WTC11 (cell line): Measurements from ENCODE around the gene USH1G.

ENCODE experiments used
- CTCF ChIP-seq: fragments of 200-600 bp; IDR thresholded peaks from 2 replicates; pipeline ENCODE4 v1.8.0; 2022; ENCODE audit warnings: antibody characterized with exemption
- E2F5 ChIP-seq: sonication (generic); formaldehyde crosslinking; IDR thresholded peaks from 2 replicates; pipeline ENCODE4 v1.8.1; 2022; ENCODE audit warnings: mild to moderate bottlenecking, moderate library complexity, missing genetic modification reagents
- ETV6 ChIP-seq: sonication (generic); formaldehyde crosslinking; IDR thresholded peaks from 2 replicates; pipeline ENCODE4 v1.8.1; 2022; ENCODE audit warnings: mild to moderate bottlenecking, missing genetic modification reagents
- FOXK1 ChIP-seq: sonication (generic); formaldehyde crosslinking; IDR thresholded peaks from 2 replicates; pipeline ENCODE4 v1.8.0; 2022; ENCODE audit warnings: mild to moderate bottlenecking, moderate library complexity, missing genetic modification reagents
- GRHL2 ChIP-seq: fragments of 250-450 bp; sonication (Bioruptor Pico); IDR thresholded peaks from 2 replicates; pipeline ENCODE4 v1.8.0; 2022; ENCODE audit warnings: mild to moderate bottlenecking, moderate library complexity; ENCODE audit not compliant: insufficient replicate concordance, severe bottlenecking
- HMGXB4 ChIP-seq: sonication (generic); formaldehyde crosslinking; IDR thresholded peaks from 2 replicates; pipeline ENCODE4 v1.8.1; 2023; ENCODE audit warnings: mild to moderate bottlenecking, moderate library complexity, missing genetic modification reagents
- JUN ChIP-seq: sonication (generic); formaldehyde crosslinking; IDR thresholded peaks from 2 replicates; pipeline ENCODE4 v1.8.0; 2023; ENCODE audit warnings: mild to moderate bottlenecking, missing genetic modification reagents
- MAX ChIP-seq: sonication (generic); formaldehyde crosslinking; IDR thresholded peaks from 2 replicates; pipeline ENCODE4 v1.8.0; 2022; ENCODE audit warnings: mild to moderate bottlenecking, missing genetic modification reagents
- NFYB ChIP-seq: sonication (generic); formaldehyde crosslinking; conservative IDR thresholded peaks from 2 replicates; pipeline ENCODE4 v1.8.0; 2022; ENCODE audit warnings: low read depth, missing genetic modification reagents
- PRDM15 ChIP-seq: sonication (generic); formaldehyde crosslinking; IDR thresholded peaks from 2 replicates; pipeline ENCODE4 v1.8.0; 2022; ENCODE audit warnings: missing genetic modification reagents
- SP1 ChIP-seq: sonication (generic); formaldehyde crosslinking; conservative IDR thresholded peaks from 2 replicates; pipeline ENCODE4 v1.8.1; 2022; ENCODE audit warnings: missing genetic modification reagents
- USF1 ChIP-seq: sonication (generic); formaldehyde crosslinking; IDR thresholded peaks from 2 replicates; pipeline ENCODE4 v1.8.0; 2022; ENCODE audit warnings: mild to moderate bottlenecking, missing genetic modification reagents
- USF2 ChIP-seq: sonication (generic); formaldehyde crosslinking; IDR thresholded peaks from 2 replicates; pipeline ENCODE4 v1.8.1; 2023; ENCODE audit warnings: mild to moderate bottlenecking, missing genetic modification reagents, moderate library complexity
- ZBTB43 ChIP-seq: sonication (generic); formaldehyde crosslinking; IDR thresholded peaks from 2 replicates; pipeline ENCODE4 v1.8.1; 2023; ENCODE audit warnings: mild to moderate bottlenecking, missing genetic modification reagents

GRCh38 chr17:74951065-74951464 lies 28.0 kb upstream of the USH1G start:
- TF ChIP-seq NFYB (CRISPR knock-in tag) (no peak), SP1 (CRISPR knock-in tag) (no peak), CTCF (no peak), MAX (CRISPR knock-in tag) (no peak), PRDM15 (CRISPR knock-in tag) (no peak), USF1 (no peak), E2F5 (CRISPR knock-in tag) (no peak), ZBTB43 (CRISPR knock-in tag) (no peak), GRHL2 (CRISPR knock-in tag) (no peak), FOXK1 (CRISPR knock-in tag) (no peak), USF2 (CRISPR knock-in tag) (no peak), JUN (CRISPR knock-in tag) (no peak), HMGXB4 (CRISPR knock-in tag) (no peak), ETV6 (no peak)
